Calu3 (cell line): ENCODE results near the gene PCSK5. TPM values are rescaled to one million over a fixed set of nuclear protein-coding genes. Genes with fewer than 3 reads are reported as not detected.

Experiments
- BruUV-seq: library from RNA; stranded (reverse); fragments of 400-500 nt; replicated peaks from 2 replicates; lab custom pipeline; 2021; lab: Mats Ljungman, UMichigan
- CTCF ChIA-PET: fragments of 300-600 bp; sonication (Branson Sonifier 250); formaldehyde crosslinking; loops from one replicate; lab custom pipeline; 2022; ENCODE audit warnings: antibody characterized with exemption; lab: Charles Lee
- DNase-seq: peaks from one replicate; pipeline ENCODE4 v3.0.0; 2022
- H3K27ac Mint-ChIP-seq: one replicate; pipeline ENCODE4 v1.8.0; 2022; ENCODE audit warnings: mixed read lengths; ENCODE audit not compliant: unreplicated experiment
- H3K27me3 Mint-ChIP-seq: one replicate; pipeline ENCODE4 v1.8.0; 2022; ENCODE audit warnings: mixed read lengths; ENCODE audit not compliant: unreplicated experiment
- H3K36me3 Mint-ChIP-seq: one replicate; pipeline ENCODE4 v1.8.0; 2022; ENCODE audit warnings: mild to moderate bottlenecking, moderate library complexity, mixed read lengths; ENCODE audit not compliant: insufficient read depth, unreplicated experiment
- H3K4me1 Mint-ChIP-seq: one replicate; pipeline ENCODE4 v1.8.0; 2022; ENCODE audit warnings: mild to moderate bottlenecking, low read depth, mixed read lengths; ENCODE audit not compliant: unreplicated experiment
- H3K4me3 Mint-ChIP-seq: one replicate; pipeline ENCODE4 v1.8.0; 2022; ENCODE audit warnings: mild to moderate bottlenecking, low read depth, moderate library complexity, mixed read lengths; ENCODE audit not compliant: unreplicated experiment
- H3K9me3 Mint-ChIP-seq: one replicate; pipeline ENCODE4 v1.8.0; 2022; ENCODE audit warnings: low read depth, mixed read lengths; ENCODE audit not compliant: unreplicated experiment
- intact Hi-C: fragments of 100-400 bp; cut with micrococcal nuclease; formaldehyde crosslinking; loops from one replicate; pipeline ENCODE4 v1.10.0; 2022; ENCODE audit not compliant: unreplicated experiment
- total RNA-seq: library from RNA; stranded (reverse); gene quantifications from 2 replicates; pipeline ENCODE4 v1.2.3, GENCODE V29; 2022
- TF ChIP-seq, protein P1 (sequence below): fragments of 200-600 bp; IDR thresholded peaks from one replicate; pipeline ENCODE4 v1.8.0; 2022; ENCODE audit warnings: antibody characterized with exemption; ENCODE audit not compliant: unreplicated experiment

The PCSK5 gene
- total RNA-seq, 1 experiment from 2014 or later: 38.4 TPM

- H3K27ac Mint-ChIP-seq: no peak overlapping the region
- CTCF ChIA-PET: no interaction called here
- TF ChIP-seq, protein P1, sequence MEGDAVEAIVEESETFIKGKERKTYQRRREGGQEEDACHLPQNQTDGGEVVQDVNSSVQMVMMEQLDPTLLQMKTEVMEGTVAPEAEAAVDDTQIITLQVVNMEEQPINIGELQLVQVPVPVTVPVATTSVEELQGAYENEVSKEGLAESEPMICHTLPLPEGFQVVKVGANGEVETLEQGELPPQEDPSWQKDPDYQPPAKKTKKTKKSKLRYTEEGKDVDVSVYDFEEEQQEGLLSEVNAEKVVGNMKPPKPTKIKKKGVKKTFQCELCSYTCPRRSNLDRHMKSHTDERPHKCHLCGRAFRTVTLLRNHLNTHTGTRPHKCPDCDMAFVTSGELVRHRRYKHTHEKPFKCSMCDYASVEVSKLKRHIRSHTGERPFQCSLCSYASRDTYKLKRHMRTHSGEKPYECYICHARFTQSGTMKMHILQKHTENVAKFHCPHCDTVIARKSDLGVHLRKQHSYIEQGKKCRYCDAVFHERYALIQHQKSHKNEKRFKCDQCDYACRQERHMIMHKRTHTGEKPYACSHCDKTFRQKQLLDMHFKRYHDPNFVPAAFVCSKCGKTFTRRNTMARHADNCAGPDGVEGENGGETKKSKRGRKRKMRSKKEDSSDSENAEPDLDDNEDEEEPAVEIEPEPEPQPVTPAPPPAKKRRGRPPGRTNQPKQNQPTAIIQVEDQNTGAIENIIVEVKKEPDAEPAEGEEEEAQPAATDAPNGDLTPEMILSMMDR: no peak
- H3K4me3 Mint-ChIP-seq: no peak overlapping the region
- H3K4me1 Mint-ChIP-seq: no peaks in the 10 kb centered on the region
- no peak for DNase-seq
- no peaks in the 10 kb centered on the region for H3K9me3 Mint-ChIP-seq
- no TSS peak for BruUV-seq
- intact Hi-C loops: no loop called here
- no peaks in the 10 kb centered on the region for H3K27me3 Mint-ChIP-seq
- peaks cover 18% of the 10 kb centered on the region for H3K36me3 Mint-ChIP-seq
Measured at GRCh38 chr9:76103531-76104315, 213.2 kb downstream of the PCSK5 start.

- BruUV-seq: no TSS peak
- Mint-ChIP-seq H3K27me3 (no peaks in the 10 kb centered on the region), H3K4me1 (no peaks in the 10 kb centered on the region), H3K9me3 (no peaks in the 10 kb centered on the region), H3K27ac (no peak overlapping the region), H3K36me3 (peaks cover 7% of the 10 kb centered on the region), H3K4me3 (no peak overlapping the region)
- no peak for DNase-seq
- TF ChIP-seq, protein P1: no peak
- CTCF ChIA-PET: no interaction called here
- intact Hi-C loops: no loop called here
Measured at GRCh38 chr9:76107482-76107881, 217.0 kb downstream of the PCSK5 start.

DNA sequence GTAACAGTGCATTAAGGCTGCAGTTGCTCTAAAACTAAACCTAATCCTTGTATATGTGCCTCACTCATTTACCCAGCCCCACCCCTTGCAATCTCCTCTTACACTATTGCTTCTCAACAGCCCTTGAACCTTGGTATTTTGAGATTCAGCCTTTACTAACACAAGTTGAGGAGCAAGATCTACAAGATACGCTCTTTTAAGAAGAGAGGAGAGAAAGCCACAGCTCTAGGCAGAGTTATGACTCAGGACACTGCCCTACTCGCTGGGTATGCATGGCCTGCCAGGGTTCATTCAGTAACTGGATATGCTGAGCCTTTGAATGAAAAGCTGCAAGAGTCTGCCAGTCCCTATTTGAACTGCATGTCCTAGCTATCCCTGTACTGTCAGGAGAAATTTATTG is 219.5 kb downstream of the PCSK5 start:
- intact Hi-C loops: no loop called here
- no peaks in the 10 kb centered on the region for H3K9me3 Mint-ChIP-seq
- TF ChIP-seq, protein P1: no peak
- no TSS peak for BruUV-seq
- H3K27me3 Mint-ChIP-seq: no peaks in the 10 kb centered on the region
- no peak for DNase-seq
- H3K4me3 Mint-ChIP-seq: no peak overlapping the region
- peaks cover 5% of the 10 kb centered on the region for H3K36me3 Mint-ChIP-seq
- CTCF ChIA-PET: no interaction called here
- no peak overlapping the region for H3K27ac Mint-ChIP-seq
- no peaks in the 10 kb centered on the region for H3K4me1 Mint-ChIP-seq

DNA sequence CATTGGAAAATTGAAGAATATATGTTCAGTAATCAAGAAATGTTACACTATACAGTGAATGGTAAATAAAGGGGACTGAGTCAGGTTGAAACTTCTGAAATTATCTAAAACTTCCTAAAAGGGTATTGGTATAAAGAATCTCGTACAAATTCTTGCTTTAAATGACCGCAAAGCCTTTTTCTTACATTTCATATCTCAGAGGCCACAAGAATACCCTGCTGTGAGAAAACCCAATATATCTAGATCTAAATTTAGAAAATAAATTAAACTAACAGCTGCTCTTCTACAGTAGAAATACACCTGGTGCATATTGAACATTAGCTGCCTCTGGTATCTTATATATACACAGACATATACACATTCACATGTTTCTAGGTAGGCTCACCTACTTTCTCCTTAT is 221.7 kb downstream of the PCSK5 start:
- Mint-ChIP-seq H3K27me3 (no peaks in the 10 kb centered on the region), H3K27ac (no peak overlapping the region), H3K4me1 (peaks cover 6% of the 10 kb centered on the region), H3K9me3 (no peaks in the 10 kb centered on the region), H3K4me3 (no peak overlapping the region), H3K36me3 (peaks cover 5% of the 10 kb centered on the region)
- intact Hi-C loops: no loop called here
- no TSS peak for BruUV-seq
- TF ChIP-seq, protein P1: no peak
- no peak for DNase-seq
- CTCF ChIA-PET: no interaction called here
